C4-2B (cell line): ENCODE data around the gene ANAPC16.

Experiments used
- CTCF ChIP-seq: fragments of 450-650 bp; conservative IDR thresholded peaks from 2 replicates; pipeline ENCODE4 v1.5.1; 2017; ENCODE audit warnings: mild to moderate bottlenecking
- ZFX ChIP-seq: fragments of 450-650 bp; IDR thresholded peaks from 2 replicates; pipeline ENCODE4 v1.6.1; 2017

- TF ChIP-seq CTCF (no peak), ZFX (no peak)
Measured at GRCh38 chr10:72275351-72276012, 59.7 kb downstream of the ANAPC16 start.
